ENCODE results near the gene PTPRO. TPM values are rescaled to one million over a fixed set of nuclear protein-coding genes. Genes with fewer than 3 reads are reported as not detected.
"Not testable (repeated sequence)": the region's sequence is repeated elsewhere in the genome, so short reads cannot be mapped to it uniquely, and the experiment has no call there.

Gene PTPRO
- total and polyA plus RNA-seq, 12 donors, result 0.21 to 5.4 (median 0.64) TPM; not detected in 1

DNA sequence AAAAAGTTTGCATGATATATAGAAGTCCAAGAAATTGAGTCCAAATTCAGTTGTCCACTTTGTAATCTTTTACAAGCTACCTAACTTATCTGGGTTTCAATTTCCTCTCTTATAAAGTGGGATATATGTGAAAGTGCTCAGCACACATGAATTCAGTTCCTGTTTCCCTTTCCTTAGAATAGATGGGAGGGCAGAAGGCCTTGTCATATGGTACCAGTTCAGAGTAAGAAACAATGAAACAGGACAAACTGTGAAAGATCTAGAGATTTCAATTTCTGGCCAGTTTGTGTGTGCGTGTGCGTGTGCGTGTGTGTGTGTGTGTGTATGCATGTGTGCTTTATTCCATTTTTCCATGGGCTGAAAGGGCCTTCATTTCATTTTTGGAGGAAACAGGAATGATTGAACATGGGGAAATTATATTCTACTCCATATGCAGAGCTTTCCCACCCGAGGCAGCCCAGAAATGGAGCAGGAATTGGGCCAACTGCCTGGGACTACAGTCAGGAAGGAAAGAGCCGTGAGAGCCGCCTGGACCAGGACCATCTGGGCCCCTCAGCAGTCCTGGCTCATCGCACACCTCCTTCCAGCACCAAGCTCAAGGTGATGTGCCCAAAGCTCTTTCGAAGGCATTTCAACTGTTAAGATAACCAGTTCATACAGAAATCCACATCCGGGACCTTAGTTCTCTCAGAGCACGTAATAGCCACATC lies 283.7 kb downstream of the PTPRO start:
- no peaks in the 10 kb centered on the region for H3K27me3 ChIP-seq
- DNase-seq, result no peak
- TF ChIP-seq, protein P1, sequence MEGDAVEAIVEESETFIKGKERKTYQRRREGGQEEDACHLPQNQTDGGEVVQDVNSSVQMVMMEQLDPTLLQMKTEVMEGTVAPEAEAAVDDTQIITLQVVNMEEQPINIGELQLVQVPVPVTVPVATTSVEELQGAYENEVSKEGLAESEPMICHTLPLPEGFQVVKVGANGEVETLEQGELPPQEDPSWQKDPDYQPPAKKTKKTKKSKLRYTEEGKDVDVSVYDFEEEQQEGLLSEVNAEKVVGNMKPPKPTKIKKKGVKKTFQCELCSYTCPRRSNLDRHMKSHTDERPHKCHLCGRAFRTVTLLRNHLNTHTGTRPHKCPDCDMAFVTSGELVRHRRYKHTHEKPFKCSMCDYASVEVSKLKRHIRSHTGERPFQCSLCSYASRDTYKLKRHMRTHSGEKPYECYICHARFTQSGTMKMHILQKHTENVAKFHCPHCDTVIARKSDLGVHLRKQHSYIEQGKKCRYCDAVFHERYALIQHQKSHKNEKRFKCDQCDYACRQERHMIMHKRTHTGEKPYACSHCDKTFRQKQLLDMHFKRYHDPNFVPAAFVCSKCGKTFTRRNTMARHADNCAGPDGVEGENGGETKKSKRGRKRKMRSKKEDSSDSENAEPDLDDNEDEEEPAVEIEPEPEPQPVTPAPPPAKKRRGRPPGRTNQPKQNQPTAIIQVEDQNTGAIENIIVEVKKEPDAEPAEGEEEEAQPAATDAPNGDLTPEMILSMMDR (IDR thresholded peaks at IDR 0.05), result no peak
- peak overlapping the region in 1 of 10 donors; percentile 20 for H3K27ac ChIP-seq
- intact Hi-C loops (cut with DNase I), result no loop called here
- H3K9me3 ChIP-seq, result no peaks in the 10 kb centered on the region
- H3K4me1 ChIP-seq, result peaks cover 0 to 18% (median 5%) of the 10 kb centered on the region in 9 donors
- WGBS, 2 donors, result 69 to 78% methylated on average over 10 of the region's 10 CpGs
- H3K4me3 ChIP-seq, result no peak overlapping the region
- no peaks in the 10 kb centered on the region for H3K36me3 ChIP-seq
- ATAC-seq, result peak in 4 of 8 donors; percentile 24 to 66 (median 48)

DNA sequence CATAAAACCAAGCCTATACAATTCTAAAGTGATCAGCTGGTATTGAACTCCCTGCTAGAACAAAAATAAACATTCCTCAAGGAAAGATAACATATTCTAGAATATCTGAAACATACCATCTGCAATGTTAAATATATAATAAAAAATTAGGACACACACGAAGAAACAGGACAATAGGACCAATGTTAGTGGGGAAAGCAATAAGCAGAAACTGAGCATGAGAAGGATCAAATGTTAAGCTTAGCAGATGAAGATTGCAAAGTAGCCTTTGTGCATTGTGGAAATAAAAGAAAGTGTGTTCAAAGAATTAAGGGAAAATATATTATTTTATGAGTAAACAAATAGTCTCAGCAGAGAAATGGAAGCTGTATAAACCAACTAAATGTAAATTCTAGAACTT lies 286.1 kb downstream of the PTPRO start:
- intact Hi-C loops (cut with DNase I), result no loop called here
- peaks cover 0 to 13% (median 5%) of the 10 kb centered on the region in 9 donors for H3K4me1 ChIP-seq
- H3K27me3 ChIP-seq, result no peaks in the 10 kb centered on the region
- H3K27ac ChIP-seq, result no peak overlapping the region
- no peak overlapping the region for H3K4me3 ChIP-seq
- DNase-seq, result no peak
- 70 to 87% methylated on average over 1 of the region's 1 CpG for WGBS, 2 donors
- TF ChIP-seq, protein P1 (IDR thresholded peaks at IDR 0.05), result no peak
- ATAC-seq, result no peak
- no peaks in the 10 kb centered on the region for H3K36me3 ChIP-seq
- H3K9me3 ChIP-seq, result peaks cover 0 to 15% (median 6%) of the 10 kb centered on the region in 11 donors

DNA sequence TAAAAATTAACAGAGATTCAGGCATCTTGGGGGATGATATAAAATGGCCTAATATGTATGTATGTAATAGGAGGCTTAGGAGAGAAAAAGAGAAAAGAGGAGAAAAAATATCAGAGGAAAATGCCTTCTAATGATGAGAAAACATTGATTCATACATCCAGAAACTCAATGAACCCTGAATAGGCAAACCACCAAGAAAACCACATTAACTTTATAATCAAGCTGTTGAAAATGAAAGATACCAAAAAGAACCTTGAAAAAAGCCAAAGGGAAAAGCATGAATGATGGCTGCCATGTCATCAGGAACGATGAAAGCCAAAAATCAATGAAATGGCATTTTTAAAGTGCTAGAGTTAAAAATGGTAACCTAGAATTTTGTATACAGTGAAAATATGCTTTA lies 286.6 kb downstream of the PTPRO start:
- intact Hi-C loops (cut with DNase I), result no loop called here
- DNase-seq (no peak), ATAC-seq (no peak)
- peaks cover 0 to 20% (median 9%) of the 10 kb centered on the region in 11 donors for H3K9me3 ChIP-seq
- WGBS, 2 donors, result 79 to 91% methylated on average over 1 of the region's 1 CpG
- no peaks in the 10 kb centered on the region for H3K36me3 ChIP-seq
- H3K27ac ChIP-seq, result no peak overlapping the region
- TF ChIP-seq, protein P1 (IDR thresholded peaks at IDR 0.05), result no peak
- H3K4me1 ChIP-seq, result peaks cover 0 to 13% (median 5%) of the 10 kb centered on the region in 9 donors
- H3K27me3 ChIP-seq, result no peaks in the 10 kb centered on the region
- no peak overlapping the region for H3K4me3 ChIP-seq

DNA sequence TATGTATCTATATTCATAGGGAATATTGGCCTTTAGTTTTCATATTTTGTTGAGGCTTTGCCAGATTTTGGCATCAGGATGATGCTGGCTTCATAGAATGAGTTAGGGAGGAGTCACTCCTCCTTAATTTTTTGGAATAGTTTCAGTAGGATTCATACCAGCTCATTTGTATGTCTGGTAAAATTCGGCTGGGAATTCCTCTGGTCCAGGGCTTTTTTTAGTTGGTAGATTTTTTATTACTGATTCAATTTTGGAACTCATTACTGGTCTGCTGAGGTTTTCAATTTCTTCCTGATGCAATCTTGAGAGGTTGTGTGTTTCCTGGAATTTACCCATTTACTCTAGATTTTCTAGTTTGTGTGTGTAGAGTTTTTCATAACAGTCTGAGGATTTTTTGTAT lies 291.7 kb downstream of the PTPRO start:
- TF ChIP-seq, protein P1 (IDR thresholded peaks at IDR 0.05), result no peak
- Histone ChIP-seq H3K4me1 (no peaks in the 10 kb centered on the region), H3K27ac (no peak overlapping the region), H3K27me3 (no peaks in the 10 kb centered on the region), H3K9me3 (peaks cover 0 to 42% (median 9%) of the 10 kb centered on the region in 11 donors), H3K4me3 (no peak overlapping the region), H3K36me3 (peaks cover 0 to 6% (median 0%) of the 10 kb centered on the region in 9 donors)
- DNase-seq (no peak), ATAC-seq (no peak)
- 64 to 79% methylated on average over 1 of the region's 1 CpG for WGBS, 2 donors
- intact Hi-C loops (cut with DNase I), result no loop called here

DNA sequence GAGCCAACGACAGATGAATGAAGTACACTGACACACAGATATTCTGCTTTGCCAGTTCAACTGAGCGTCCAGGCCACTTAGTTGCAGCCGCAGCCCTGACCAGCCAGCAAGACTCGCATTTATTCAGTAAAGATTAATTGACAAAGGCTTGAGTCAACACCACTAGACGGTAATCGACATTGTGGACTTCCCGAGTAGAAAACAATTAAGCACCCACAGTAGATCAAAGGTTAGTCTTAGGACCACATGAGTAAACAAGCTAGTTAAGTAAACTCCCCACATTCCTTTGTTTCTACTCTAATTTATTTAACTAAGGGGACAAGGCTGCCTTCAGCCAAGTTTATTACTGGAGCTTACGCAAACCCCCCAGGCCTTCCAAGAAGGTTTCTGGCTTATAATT lies 294.2 kb downstream of the PTPRO start:
- H3K27ac ChIP-seq; ATAC-seq; H3K4me3 ChIP-seq; H3K27me3 ChIP-seq; DNase-seq; intact Hi-C loops (cut with DNase I): not testable (repeated sequence)
- WGBS, 2 donors, result 96 to 98% methylated on average over 8 of the region's 8 CpGs
- H3K4me1 ChIP-seq, result peaks cover 0 to 12% (median 0%) of the 10 kb centered on the region in 9 donors
- peaks cover 0 to 32% (median 0%) of the 10 kb centered on the region in 9 donors for H3K36me3 ChIP-seq
- peaks cover 0 to 42% (median 9%) of the 10 kb centered on the region in 11 donors for H3K9me3 ChIP-seq

Measured in heart right ventricle (tissue), 16 donors.